Trophoblast cell (in vitro differentiated cells and primary cell): Measurements from ENCODE around the gene CRYGC.

ENCODE experiments used
- DNase-seq, 2 donors: peaks; one replicate each; pipeline ENCODE4 v3.0.0-alpha.2; 2016
- H2AFZ ChIP-seq: 2 replicates; pipeline ENCODE4 v1.6.1; 2013; ENCODE audit warnings: low read length, moderate library complexity, mild to moderate bottlenecking; ENCODE audit not compliant: insufficient read depth, poor library complexity
- H2AK5ac ChIP-seq: 2 replicates; pipeline ENCODE4 v1.6.1; 2013; ENCODE audit warnings: mild to moderate bottlenecking, low read length
- H2BK120ac ChIP-seq: 2 replicates; pipeline ENCODE4 v1.6.1; 2013; ENCODE audit warnings: low read length, mild to moderate bottlenecking, moderate library complexity; ENCODE audit not compliant: insufficient read depth, poor library complexity
- H2BK12ac ChIP-seq: 2 replicates; pipeline ENCODE4 v1.6.1; 2013; ENCODE audit warnings: mild to moderate bottlenecking, low read length, moderate library complexity
- H2BK5ac ChIP-seq: 2 replicates; pipeline ENCODE4 v1.6.1; 2013; ENCODE audit warnings: low read length, low read depth, moderate library complexity, mild to moderate bottlenecking; ENCODE audit not compliant: poor library complexity
- H3K14ac ChIP-seq: 2 replicates; pipeline ENCODE4 v1.6.1; 2013; ENCODE audit warnings: mild to moderate bottlenecking, low read length
- H3K18ac ChIP-seq: 2 replicates; pipeline ENCODE4 v1.6.1; 2013; ENCODE audit warnings: mild to moderate bottlenecking, low read length
- H3K23ac ChIP-seq: 2 replicates; pipeline ENCODE4 v1.6.1; 2013; ENCODE audit warnings: low read length
- H3K27ac ChIP-seq: 2 replicates; pipeline ENCODE4 v1.5.1; 2013; ENCODE audit warnings: low read depth, mild to moderate bottlenecking, inconsistent platforms, low read length, moderate library complexity
- H3K27me3 ChIP-seq: 2 replicates; pipeline ENCODE4 v1.6.1; 2013; ENCODE audit warnings: inconsistent platforms, mild to moderate bottlenecking, low read length, moderate library complexity; ENCODE audit not compliant: insufficient read depth
- H3K36me3 ChIP-seq, 2 experiments: 1 replicate in 1 of 2; 2 replicates in 1 of 2; pipeline ENCODE4 v1.6.1; 2013; ENCODE audit warnings: low read length in 2 of 2, mild to moderate bottlenecking in 2 of 2, moderate library complexity in 1 of 2; ENCODE audit not compliant: insufficient read depth in 2 of 2, control insufficient read depth in 1 of 2
- H3K4ac ChIP-seq: 2 replicates; pipeline ENCODE4 v1.6.1; 2013; ENCODE audit warnings: low read depth, mild to moderate bottlenecking, low read length, moderate library complexity
- H3K4me1 ChIP-seq, 2 experiments: 1 replicate in 1 of 2; 2 replicates in 1 of 2; pipeline ENCODE4 v1.6.1; 2013; ENCODE audit warnings: low read length in 2 of 2, mild to moderate bottlenecking in 2 of 2, moderate library complexity in 1 of 2; ENCODE audit not compliant: insufficient read depth in 2 of 2, control insufficient read depth in 1 of 2
- H3K4me2 ChIP-seq: 2 replicates; pipeline ENCODE4 v1.6.1; 2013; ENCODE audit warnings: inconsistent platforms, mild to moderate bottlenecking, low read length, moderate library complexity
- H3K4me3 ChIP-seq: 2 replicates; pipeline ENCODE4 v1.5.1; 2013; ENCODE audit warnings: mild to moderate bottlenecking, low read depth, low read length, inconsistent platforms
- H3K79me1 ChIP-seq: one replicate; pipeline ENCODE4 v1.6.1; 2013; ENCODE audit warnings: low read length
- H3K79me2 ChIP-seq: 2 replicates; pipeline ENCODE4 v1.6.1; 2013; ENCODE audit warnings: low read length, mild to moderate bottlenecking; ENCODE audit not compliant: control insufficient read depth, insufficient read depth, poor library complexity
- H3K9ac ChIP-seq: 2 replicates; pipeline ENCODE4 v1.6.1; 2013; ENCODE audit warnings: mild to moderate bottlenecking, low read length
- H3K9me3 ChIP-seq: 2 replicates; pipeline ENCODE4 v1.6.1; 2013; ENCODE audit warnings: low read depth, mild to moderate bottlenecking, control low read depth, inconsistent platforms, low read length; ENCODE audit not compliant: insufficient read depth
- H4K12ac ChIP-seq: 2 replicates; pipeline ENCODE4 v1.6.1; 2013; ENCODE audit warnings: low read depth, mild to moderate bottlenecking, low read length, moderate library complexity
- H4K8ac ChIP-seq: 2 replicates; pipeline ENCODE4 v1.6.1; 2013; ENCODE audit warnings: low read depth, mild to moderate bottlenecking, low read length, moderate library complexity
- H4K91ac ChIP-seq: one replicate; pipeline ENCODE4 v1.6.1; 2013; ENCODE audit warnings: low read depth, mild to moderate bottlenecking, low read length, moderate library complexity
- WGBS: extraction: QIAGEN DNeasy Blood & Tissue Kit; methylation state at CpG from one replicate; pipeline ENCODE4 v1.1.7; 2013; ENCODE audit warnings: missing lambda C conversion rate; ENCODE audit not compliant: insufficient read length, insufficient coverage; ENCODE audit errors: extremely low coverage; 5-methylcytosine and 5-hydroxymethylcytosine counted together

CRYGC gene

DNA sequence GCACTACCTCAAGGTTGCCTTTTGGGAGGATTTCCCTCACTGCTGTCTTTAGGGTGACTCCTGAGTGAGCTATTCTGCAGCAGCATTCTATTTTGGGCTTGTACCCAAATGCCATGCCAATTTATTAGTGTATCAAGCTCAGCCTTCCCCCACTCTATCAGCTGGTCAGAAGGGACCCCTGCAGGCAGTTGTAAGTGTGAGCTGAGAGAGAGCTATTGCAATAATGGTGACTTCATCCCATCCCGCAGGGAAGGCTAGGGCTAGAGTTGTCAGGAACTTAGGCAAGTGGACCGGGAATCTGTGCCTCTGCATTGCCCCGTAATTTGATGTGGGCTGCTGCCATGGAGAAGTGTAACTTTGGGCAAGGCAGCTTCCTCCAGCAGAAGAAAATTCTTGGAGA is 18.1 kb upstream of the CRYGC start:
- H3K23ac ChIP-seq: no peak overlapping the region
- WGBS: no CpG with 5 or more reads among the region's 3 CpGs

DNA sequence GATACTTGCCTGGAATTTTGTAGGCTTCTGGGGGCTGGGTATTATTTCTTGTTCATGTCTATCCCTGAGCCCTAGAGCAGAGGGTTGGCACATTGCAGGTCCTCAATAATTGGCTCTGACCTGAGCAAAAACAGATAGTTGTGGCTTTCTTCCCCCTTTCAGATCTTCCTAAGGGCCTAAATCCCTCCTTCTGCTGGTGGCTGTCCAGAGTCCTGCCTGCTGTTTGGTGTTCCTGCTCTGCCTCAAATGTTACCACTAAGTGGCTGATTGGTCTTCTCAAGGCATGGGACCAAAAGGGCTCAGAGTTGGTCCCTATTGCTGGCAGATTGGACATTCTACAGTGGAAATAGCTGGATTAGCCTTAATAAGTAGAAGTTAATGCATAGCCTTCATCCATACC is 17.4 kb upstream of the CRYGC start:
- no peak overlapping the region for H3K27ac ChIP-seq

More for the DNA sequence above, 18.1 kb upstream of the CRYGC start:
- Histone ChIP-seq H4K8ac (no peak overlapping the region), H3K9me3 (no peaks in the 10 kb centered on the region), H4K12ac (no peak overlapping the region), H3K79me1 (no peaks in the 10 kb centered on the region), H3K27me3 (no peaks in the 10 kb centered on the region), H3K18ac (no peak overlapping the region), H3K14ac (no peak overlapping the region), H2AFZ (no peak overlapping the region), H3K79me2 (no peaks in the 10 kb centered on the region), H2BK5ac (no peak overlapping the region), H3K9ac (no peak overlapping the region), H3K4me3 (no peak overlapping the region), H3K4me1 (no peaks in the 10 kb centered on the region), H3K4me2 (no peak overlapping the region), H4K91ac (no peak overlapping the region), H3K27ac (no peak overlapping the region), H3K4ac (no peak overlapping the region), H2BK120ac (no peak overlapping the region), H2BK12ac (no peak overlapping the region), H2AK5ac (no peak overlapping the region), H3K36me3 (no peaks in the 10 kb centered on the region)
- DNase-seq: peak in 1 of 2 donors; percentile 43

GRCh38 chr2:208146006-208146405 is 16.4 kb upstream of the CRYGC start, which contains the start of gene CRYGB:
CRYGB (minus strand) TSS chr2:208146158; CDS start chr2:208146120, 38 bp downstream.
- H4K12ac ChIP-seq: no peak within 1 kb of the TSS
- no peaks in the 10 kb centered on the region for H3K79me2 ChIP-seq
- H3K4me1 ChIP-seq: no peaks in the 10 kb centered on the region
- no peaks in the 10 kb centered on the region for H3K9me3 ChIP-seq
- no peak within 1 kb of the TSS for H3K27ac ChIP-seq
- H3K4me2 ChIP-seq: no peak within 1 kb of the TSS
- no peaks in the 10 kb centered on the region for H3K27me3 ChIP-seq
- H3K23ac ChIP-seq: no peak within 1 kb of the TSS
- H3K4ac ChIP-seq: no peak within 1 kb of the TSS
- H4K91ac ChIP-seq: no peak within 1 kb of the TSS
- H3K79me1 ChIP-seq: no peaks in the 10 kb centered on the region
- no peak within 1 kb of the TSS for H2BK12ac ChIP-seq
- DNase-seq: no peak
- H3K18ac ChIP-seq: no peak within 1 kb of the TSS
- no peak within 1 kb of the TSS for H3K4me3 ChIP-seq
- no peak within 1 kb of the TSS for H2BK120ac ChIP-seq
- H2AK5ac ChIP-seq: no peak within 1 kb of the TSS
- no peak within 1 kb of the TSS for H3K9ac ChIP-seq
- H2AFZ ChIP-seq: no peak within 1 kb of the TSS
- H3K14ac ChIP-seq: no peak within 1 kb of the TSS
- WGBS: no CpG with 5 or more reads among the region's 6 CpGs
- H2BK5ac ChIP-seq: no peak within 1 kb of the TSS
- no peak within 1 kb of the TSS for H4K8ac ChIP-seq
- no peaks in the 10 kb centered on the region for H3K36me3 ChIP-seq

More for the DNA sequence above, 17.4 kb upstream of the CRYGC start:
- Histone ChIP-seq H4K8ac (no peak overlapping the region), H3K79me2 (no peaks in the 10 kb centered on the region), H2BK120ac (no peak overlapping the region), H3K18ac (no peak overlapping the region), H3K79me1 (no peaks in the 10 kb centered on the region), H3K9ac (no peak overlapping the region), H3K36me3 (no peaks in the 10 kb centered on the region), H3K4ac (no peak overlapping the region), H2BK12ac (no peak overlapping the region), H2AFZ (no peak overlapping the region), H3K4me3 (no peak overlapping the region), H3K4me1 (no peaks in the 10 kb centered on the region), H3K9me3 (no peaks in the 10 kb centered on the region), H3K27me3 (no peaks in the 10 kb centered on the region), H3K4me2 (no peak overlapping the region), H3K14ac (no peak overlapping the region), H2BK5ac (no peak overlapping the region), H2AK5ac (no peak overlapping the region), H4K12ac (no peak overlapping the region), H4K91ac (no peak overlapping the region), H3K23ac (no peak overlapping the region)
- no peak for DNase-seq

GRCh38 chr2:208142925-208143799 is 13.5 kb upstream of the CRYGC start:
- no peak for DNase-seq
- Histone ChIP-seq H3K36me3 (no peaks in the 10 kb centered on the region), H3K27me3 (no peaks in the 10 kb centered on the region), H2BK5ac (no peak overlapping the region), H4K8ac (no peak overlapping the region), H4K12ac (no peak overlapping the region), H3K79me1 (no peaks in the 10 kb centered on the region), H3K9ac (no peak overlapping the region), H2BK12ac (peak overlapping the region; percentile 20), H3K4me2 (no peak overlapping the region), H3K4ac (no peak overlapping the region), H3K79me2 (no peaks in the 10 kb centered on the region), H3K23ac (no peak overlapping the region), H3K4me1 (no peaks in the 10 kb centered on the region), H4K91ac (no peak overlapping the region), H2AK5ac (no peak overlapping the region), H3K4me3 (no peak overlapping the region), H3K9me3 (no peaks in the 10 kb centered on the region), H2BK120ac (no peak overlapping the region), H3K18ac (no peak overlapping the region), H3K27ac (no peak overlapping the region), H2AFZ (no peak overlapping the region), H3K14ac (no peak overlapping the region)
- WGBS: no CpG with 5 or more reads among the region's 14 CpGs
